SK-N-SH treated with all-trans-retinoic acid at 6 μM for 48 hours (cell line): ENCODE results near the gene KIAA0753.
A peak's percentile ranks its signal among the peaks of the same experiment; 100 is the strongest.

Experiments
- ATAC-seq: fragments of 200-7000 bp; cut with Tn5 transposase; 3 replicates; pipeline ENCODE4 v1.9.1; 2020; ENCODE audit warnings: mild to moderate bottlenecking, moderate library complexity
- ARNTL ChIP-seq: fragments of 450-650 bp; formaldehyde crosslinking; IDR thresholded peaks from 2 replicates; pipeline ENCODE4 v1.5.0; 2020; ENCODE audit warnings: low read depth, mild to moderate bottlenecking, moderate library complexity, borderline replicate concordance
- BACH2 ChIP-seq: fragments of 250-450 bp; sonication (Bioruptor Pico); IDR thresholded peaks from 2 replicates; pipeline ENCODE4 v1.9.0; 2021; ENCODE audit warnings: mild to moderate bottlenecking, borderline replicate concordance
- CSDC2 ChIP-seq: fragments of 250-450 bp; sonication (Bioruptor Pico); IDR thresholded peaks from 2 replicates; pipeline ENCODE4 v1.5.0; 2020; ENCODE audit warnings: mild to moderate bottlenecking, moderate library complexity
- ESRRG ChIP-seq: fragments of 250-450 bp; sonication (Bioruptor Pico); IDR thresholded peaks from 2 replicates; pipeline ENCODE4 v1.6.1; 2021; ENCODE audit warnings: mild to moderate bottlenecking
- GLIS3 ChIP-seq: fragments of 250-450 bp; sonication (Bioruptor Pico); IDR thresholded peaks from 2 replicates; pipeline ENCODE4 v1.5.0; 2020; ENCODE audit warnings: mild to moderate bottlenecking, moderate library complexity
- ISL1 ChIP-seq: fragments of 250-450 bp; sonication (Bioruptor Pico); IDR thresholded peaks from 2 replicates; pipeline ENCODE4 v2.1.2; 2022; ENCODE audit warnings: mild to moderate bottlenecking, moderate library complexity
- OSR1 ChIP-seq: fragments of 250-450 bp; sonication (Bioruptor Pico); IDR thresholded peaks from 2 replicates; pipeline ENCODE4 v1.8.0; 2022; ENCODE audit warnings: moderate library complexity, mild to moderate bottlenecking, inconsistent platforms
- PPARA ChIP-seq: fragments of 250-450 bp; sonication (Bioruptor Pico); IDR thresholded peaks from 2 replicates; pipeline ENCODE4 v1.5.0; 2020; ENCODE audit warnings: mild to moderate bottlenecking, borderline replicate concordance
- RARB ChIP-seq: fragments of 250-450 bp; sonication (Bioruptor Pico); IDR thresholded peaks from 2 replicates; pipeline ENCODE4 v1.8.0; 2021; ENCODE audit warnings: mild to moderate bottlenecking, moderate library complexity
- SNAI2 ChIP-seq: fragments of 250-450 bp; sonication (Bioruptor Pico); IDR thresholded peaks from 2 replicates; pipeline ENCODE4 v1.5.0; 2020; ENCODE audit warnings: mild to moderate bottlenecking, moderate library complexity
- TCF4 ChIP-seq: fragments of 250-450 bp; sonication (Bioruptor Pico); IDR thresholded peaks from 2 replicates; pipeline ENCODE4 v1.8.0; 2021; ENCODE audit warnings: mild to moderate bottlenecking, moderate library complexity, borderline replicate concordance
- TOX ChIP-seq: fragments of 250-450 bp; sonication (Bioruptor Pico); IDR thresholded peaks from 2 replicates; pipeline ENCODE4 v1.8.0; 2021; ENCODE audit warnings: mild to moderate bottlenecking, moderate library complexity, borderline replicate concordance
- ZC3H10 ChIP-seq: fragments of 250-450 bp; sonication (Bioruptor Pico); IDR thresholded peaks from 2 replicates; pipeline ENCODE4 v1.5.1; 2021; ENCODE audit warnings: mild to moderate bottlenecking, moderate library complexity
- ZFP3 ChIP-seq: fragments of 250-450 bp; sonication (Bioruptor Pico); IDR thresholded peaks from 2 replicates; pipeline ENCODE4 v1.5.0; 2020; ENCODE audit warnings: mild to moderate bottlenecking, moderate library complexity
- ZFP30 ChIP-seq: fragments of 450-650 bp; formaldehyde crosslinking; IDR thresholded peaks from 2 replicates; pipeline ENCODE4 v1.5.0; 2022; ENCODE audit warnings: mild to moderate bottlenecking, moderate library complexity
- ZNF565 ChIP-seq: fragments of 450-650 bp; formaldehyde crosslinking; conservative IDR thresholded peaks from 2 replicates; pipeline ENCODE4 v1.5.0; 2020; ENCODE audit warnings: low read depth, mild to moderate bottlenecking, moderate library complexity
- ZNF70 ChIP-seq: fragments of 450-650 bp; formaldehyde crosslinking; IDR thresholded peaks from 2 replicates; pipeline ENCODE4 v1.5.0; 2020; ENCODE audit warnings: mild to moderate bottlenecking, moderate library complexity
- TF ChIP-seq, protein P1 (sequence below): fragments of 250-450 bp; sonication (Bioruptor Pico); IDR thresholded peaks from 2 replicates; pipeline ENCODE4 v1.8.0; 2021; ENCODE audit warnings: low read depth, mild to moderate bottlenecking, moderate library complexity, borderline replicate concordance
- TF ChIP-seq, protein P2 (sequence below): fragments of 250-450 bp; sonication (Bioruptor Pico); IDR thresholded peaks from 2 replicates; pipeline ENCODE4 v1.5.0; 2020; ENCODE audit warnings: mild to moderate bottlenecking, moderate library complexity
- TF ChIP-seq, protein P3 (sequence below): fragments of 250-450 bp; sonication (Bioruptor Pico); IDR thresholded peaks from 2 replicates; pipeline ENCODE4 v1.8.0; 2020; ENCODE audit warnings: mild to moderate bottlenecking, moderate library complexity, borderline replicate concordance
- TF ChIP-seq, protein P4 (sequence below): fragments of 250-450 bp; sonication (Bioruptor Pico); IDR thresholded peaks from 2 replicates; pipeline ENCODE4 v1.5.1; 2020; ENCODE audit warnings: low read depth, mild to moderate bottlenecking, moderate library complexity

KIAA0753 gene

DNA sequence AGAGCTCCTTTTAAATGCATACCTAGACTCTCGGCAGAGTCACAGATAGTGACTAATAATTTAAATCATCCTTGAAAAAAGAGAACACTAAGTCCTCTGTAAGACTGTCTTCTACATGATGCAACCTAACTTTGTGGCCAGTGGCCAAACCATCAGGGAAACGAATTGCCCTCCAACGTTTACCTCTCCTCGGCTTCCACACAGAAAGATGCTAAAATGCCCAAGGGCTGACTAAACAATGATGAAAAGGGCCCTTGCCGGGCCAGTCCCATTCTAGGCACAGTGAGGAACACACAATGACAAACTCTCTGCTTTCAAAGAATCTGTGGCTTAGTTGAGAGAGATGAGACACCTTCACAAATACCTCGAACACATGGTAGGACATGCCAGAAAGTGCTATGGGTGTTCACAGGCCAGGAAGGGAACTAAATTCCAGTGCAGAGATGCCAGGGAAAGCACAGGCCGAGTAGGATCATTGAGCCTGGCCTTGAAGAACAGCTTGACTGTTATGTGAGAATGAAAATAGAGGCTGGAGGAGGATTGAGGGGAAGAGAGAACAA is 48.8 kb downstream of the KIAA0753 start:
- ATAC-seq, result peak; percentile 47; the same call in 2 of the 3 replicates
- TF ChIP-seq ZC3H10 (CRISPR knock-in tag) (no peak), ZNF70 (no peak), ARNTL (CRISPR knock-in tag) (no peak), ZNF565 (CRISPR knock-in tag) (no peak)
- TF ChIP-seq, protein P1, sequence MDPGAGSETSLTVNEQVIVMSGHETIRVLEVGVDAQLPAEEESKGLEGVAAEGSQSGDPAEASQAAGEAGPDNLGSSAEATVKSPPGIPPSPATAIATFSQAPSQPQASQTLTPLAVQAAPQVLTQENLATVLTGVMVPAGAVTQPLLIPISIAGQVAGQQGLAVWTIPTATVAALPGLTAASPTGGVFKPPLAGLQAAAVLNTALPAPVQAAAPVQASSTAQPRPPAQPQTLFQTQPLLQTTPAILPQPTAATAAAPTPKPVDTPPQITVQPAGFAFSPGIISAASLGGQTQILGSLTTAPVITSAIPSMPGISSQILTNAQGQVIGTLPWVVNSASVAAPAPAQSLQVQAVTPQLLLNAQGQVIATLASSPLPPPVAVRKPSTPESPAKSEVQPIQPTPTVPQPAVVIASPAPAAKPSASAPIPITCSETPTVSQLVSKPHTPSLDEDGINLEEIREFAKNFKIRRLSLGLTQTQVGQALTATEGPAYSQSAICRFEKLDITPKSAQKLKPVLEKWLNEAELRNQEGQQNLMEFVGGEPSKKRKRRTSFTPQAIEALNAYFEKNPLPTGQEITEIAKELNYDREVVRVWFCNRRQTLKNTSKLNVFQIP (CRISPR knock-in tag), result no peak
- TF ChIP-seq, protein P2, sequence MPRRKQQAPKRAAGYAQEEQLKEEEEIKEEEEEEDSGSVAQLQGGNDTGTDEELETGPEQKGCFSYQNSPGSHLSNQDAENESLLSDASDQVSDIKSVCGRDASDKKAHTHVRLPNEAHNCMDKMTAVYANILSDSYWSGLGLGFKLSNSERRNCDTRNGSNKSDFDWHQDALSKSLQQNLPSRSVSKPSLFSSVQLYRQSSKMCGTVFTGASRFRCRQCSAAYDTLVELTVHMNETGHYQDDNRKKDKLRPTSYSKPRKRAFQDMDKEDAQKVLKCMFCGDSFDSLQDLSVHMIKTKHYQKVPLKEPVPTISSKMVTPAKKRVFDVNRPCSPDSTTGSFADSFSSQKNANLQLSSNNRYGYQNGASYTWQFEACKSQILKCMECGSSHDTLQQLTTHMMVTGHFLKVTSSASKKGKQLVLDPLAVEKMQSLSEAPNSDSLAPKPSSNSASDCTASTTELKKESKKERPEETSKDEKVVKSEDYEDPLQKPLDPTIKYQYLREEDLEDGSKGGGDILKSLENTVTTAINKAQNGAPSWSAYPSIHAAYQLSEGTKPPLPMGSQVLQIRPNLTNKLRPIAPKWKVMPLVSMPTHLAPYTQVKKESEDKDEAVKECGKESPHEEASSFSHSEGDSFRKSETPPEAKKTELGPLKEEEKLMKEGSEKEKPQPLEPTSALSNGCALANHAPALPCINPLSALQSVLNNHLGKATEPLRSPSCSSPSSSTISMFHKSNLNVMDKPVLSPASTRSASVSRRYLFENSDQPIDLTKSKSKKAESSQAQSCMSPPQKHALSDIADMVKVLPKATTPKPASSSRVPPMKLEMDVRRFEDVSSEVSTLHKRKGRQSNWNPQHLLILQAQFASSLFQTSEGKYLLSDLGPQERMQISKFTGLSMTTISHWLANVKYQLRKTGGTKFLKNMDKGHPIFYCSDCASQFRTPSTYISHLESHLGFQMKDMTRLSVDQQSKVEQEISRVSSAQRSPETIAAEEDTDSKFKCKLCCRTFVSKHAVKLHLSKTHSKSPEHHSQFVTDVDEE (CRISPR knock-in tag), result no peak
- TF ChIP-seq, all 23 proteins: peak for 0

DNA sequence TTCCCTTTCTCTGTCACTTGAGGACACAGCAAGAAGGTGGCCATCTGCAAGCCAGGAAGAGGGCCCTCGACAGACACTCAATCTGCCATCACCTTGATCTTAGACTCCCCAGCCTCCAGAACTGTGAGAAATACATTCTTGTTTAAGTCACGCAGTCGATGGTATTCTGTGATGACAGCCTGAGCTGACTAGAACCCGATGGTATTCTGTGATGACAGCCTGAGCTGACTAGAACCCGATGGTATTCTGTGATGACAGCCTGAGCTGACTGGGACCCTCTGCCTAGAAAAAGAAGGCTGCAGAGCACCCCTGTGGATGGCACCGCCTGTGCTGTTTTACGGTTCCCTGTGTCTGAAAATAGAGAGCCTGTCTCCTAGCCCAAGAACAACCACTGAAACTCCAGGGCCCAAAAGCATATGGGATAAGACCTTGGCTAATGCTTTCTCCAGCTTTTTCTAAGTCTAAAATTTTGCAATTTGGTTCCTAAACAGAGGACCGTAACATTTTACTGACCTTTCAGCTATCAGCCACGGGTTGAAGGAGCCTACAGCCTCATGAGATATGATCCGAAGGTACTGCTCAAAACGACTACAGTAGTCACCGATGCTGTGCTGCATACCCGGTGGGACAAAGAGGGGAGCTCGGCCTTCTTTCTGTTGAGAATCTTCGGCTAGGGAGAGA is 51.1 kb downstream of the KIAA0753 start:
- TF ChIP-seq, protein P3, sequence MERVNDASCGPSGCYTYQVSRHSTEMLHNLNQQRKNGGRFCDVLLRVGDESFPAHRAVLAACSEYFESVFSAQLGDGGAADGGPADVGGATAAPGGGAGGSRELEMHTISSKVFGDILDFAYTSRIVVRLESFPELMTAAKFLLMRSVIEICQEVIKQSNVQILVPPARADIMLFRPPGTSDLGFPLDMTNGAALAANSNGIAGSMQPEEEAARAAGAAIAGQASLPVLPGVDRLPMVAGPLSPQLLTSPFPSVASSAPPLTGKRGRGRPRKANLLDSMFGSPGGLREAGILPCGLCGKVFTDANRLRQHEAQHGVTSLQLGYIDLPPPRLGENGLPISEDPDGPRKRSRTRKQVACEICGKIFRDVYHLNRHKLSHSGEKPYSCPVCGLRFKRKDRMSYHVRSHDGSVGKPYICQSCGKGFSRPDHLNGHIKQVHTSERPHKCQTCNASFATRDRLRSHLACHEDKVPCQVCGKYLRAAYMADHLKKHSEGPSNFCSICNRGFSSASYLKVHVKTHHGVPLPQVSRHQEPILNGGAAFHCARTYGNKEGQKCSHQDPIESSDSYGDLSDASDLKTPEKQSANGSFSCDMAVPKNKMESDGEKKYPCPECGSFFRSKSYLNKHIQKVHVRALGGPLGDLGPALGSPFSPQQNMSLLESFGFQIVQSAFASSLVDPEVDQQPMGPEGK (CRISPR knock-in tag), result no peak
- TF ChIP-seq SNAI2 (CRISPR knock-in tag) (no peak), ESRRG (CRISPR knock-in tag) (no peak), ZC3H10 (CRISPR knock-in tag) (no peak), ZFP3 (no peak), GLIS3 (CRISPR knock-in tag) (no peak), ISL1 (CRISPR knock-in tag) (no peak), PPARA (CRISPR knock-in tag) (no peak), OSR1 (CRISPR knock-in tag) (no peak), ZFP30 (CRISPR knock-in tag) (no peak), TCF4 (CRISPR knock-in tag) (no peak), BACH2 (no peak)
- TF ChIP-seq, protein P1 (CRISPR knock-in tag), result no peak
- ATAC-seq, result no peak

DNA sequence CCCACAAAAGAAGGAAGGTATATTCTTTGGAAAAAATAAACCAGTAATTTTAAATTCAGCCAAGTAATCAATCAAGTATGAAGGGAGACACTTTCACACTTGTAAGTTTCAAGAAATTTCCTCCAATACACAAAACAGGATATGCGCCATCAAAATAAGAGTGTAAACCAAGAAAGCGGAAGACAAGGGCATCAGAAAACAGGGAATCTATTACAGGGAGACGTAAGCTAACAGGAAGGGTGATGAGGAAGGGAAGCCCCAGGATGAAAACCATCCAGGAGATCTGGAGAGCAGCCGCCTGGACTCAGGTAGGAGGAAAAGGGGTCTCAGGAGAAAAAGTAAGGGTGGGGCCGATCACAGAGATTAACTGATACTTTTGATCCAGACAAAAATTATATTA is 52.3 kb downstream of the KIAA0753 start:
- ATAC-seq, result no peak
- TF ChIP-seq BACH2, result no peak
- no peak for TF ChIP-seq OSR1 (CRISPR knock-in tag)
- TF ChIP-seq TOX (CRISPR knock-in tag), result no peak
- TF ChIP-seq, protein P1 (CRISPR knock-in tag), result no peak
- no peak for TF ChIP-seq ARNTL (CRISPR knock-in tag)
- no peak for TF ChIP-seq ISL1 (CRISPR knock-in tag)
- TF ChIP-seq ZC3H10 (CRISPR knock-in tag), result no peak
- TF ChIP-seq, protein P2 (CRISPR knock-in tag), result no peak
- TF ChIP-seq, protein P4, sequence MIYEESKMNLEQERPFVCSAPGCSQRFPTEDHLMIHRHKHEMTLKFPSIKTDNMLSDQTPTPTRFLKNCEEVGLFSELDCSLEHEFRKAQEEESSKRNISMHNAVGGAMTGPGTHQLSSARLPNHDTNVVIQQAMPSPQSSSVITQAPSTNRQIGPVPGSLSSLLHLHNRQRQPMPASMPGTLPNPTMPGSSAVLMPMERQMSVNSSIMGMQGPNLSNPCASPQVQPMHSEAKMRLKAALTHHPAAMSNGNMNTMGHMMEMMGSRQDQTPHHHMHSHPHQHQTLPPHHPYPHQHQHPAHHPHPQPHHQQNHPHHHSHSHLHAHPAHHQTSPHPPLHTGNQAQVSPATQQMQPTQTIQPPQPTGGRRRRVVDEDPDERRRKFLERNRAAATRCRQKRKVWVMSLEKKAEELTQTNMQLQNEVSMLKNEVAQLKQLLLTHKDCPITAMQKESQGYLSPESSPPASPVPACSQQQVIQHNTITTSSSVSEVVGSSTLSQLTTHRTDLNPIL (CRISPR knock-in tag), result no peak
- TF ChIP-seq ZNF565 (CRISPR knock-in tag), result no peak
- no peak for TF ChIP-seq CSDC2 (CRISPR knock-in tag)
- no peak for TF ChIP-seq RARB (CRISPR knock-in tag)
- TF ChIP-seq ESRRG (CRISPR knock-in tag), result no peak
